Measurements from ENCODE around the gene COL4A3. TPM values are rescaled to one million over a fixed set of nuclear protein-coding genes. Genes with fewer than 3 reads are reported as not detected.
"Not testable (repeated sequence)": the region's sequence is repeated elsewhere in the genome, so short reads cannot be mapped to it uniquely, and the experiment has no call there.

The COL4A3 gene
- total RNA-seq, 2 experiments from 2014 or later = not detected

- intact Hi-C loops (cut with micrococcal nuclease) = no loop called here
- DNase-seq = peak; percentile 62
- Mint-ChIP-seq H3K36me3 (ENCODE audit: low read depth) (no peaks in the 10 kb centered on the region), H3K27ac (no peak overlapping the region), H3K27me3 (ENCODE audit: low read depth) (peaks cover 56% of the 10 kb centered on the region), H3K9me3 (no peaks in the 10 kb centered on the region), H3K4me3 (peak overlapping the region; percentile 56), H3K4me1 (ENCODE audit: low read depth) (peaks cover 4% of the 10 kb centered on the region)
- CTCF ChIA-PET = no interaction called here
Measured at GRCh38 chr2:227164763-227165291, 403 bp downstream of the COL4A3 start.

- CTCF ChIA-PET = interaction anchor here (0.7 kb wide), 1 partner anchor 350 kb away, joined by 3 read pairs; no protein-coding TSS in a partner anchor
- H3K4me1 Mint-ChIP-seq (ENCODE audit: low read depth); H3K9me3 Mint-ChIP-seq; intact Hi-C loops (cut with micrococcal nuclease); H3K27me3 Mint-ChIP-seq (ENCODE audit: low read depth); DNase-seq; H3K36me3 Mint-ChIP-seq (ENCODE audit: low read depth); H3K27ac Mint-ChIP-seq; H3K4me3 Mint-ChIP-seq: not testable (repeated sequence)
Measured at GRCh38 chr2:227171779-227172178, 7.4 kb downstream of the COL4A3 start.

GRCh38 chr2:227177592-227178336, 13.3 kb downstream of the COL4A3 start:
- no peak for DNase-seq
- Mint-ChIP-seq H3K4me3 (no peak overlapping the region), H3K9me3 (no peaks in the 10 kb centered on the region), H3K27me3 (ENCODE audit: low read depth) (no peaks in the 10 kb centered on the region), H3K36me3 (ENCODE audit: low read depth) (no peaks in the 10 kb centered on the region), H3K27ac (no peak overlapping the region), H3K4me1 (ENCODE audit: low read depth) (no peaks in the 10 kb centered on the region)
- CTCF ChIA-PET = interaction anchor here (0.6 to 0.7 kb wide), 2 partner anchors 27 to 102 kb away, joined by 3 read pairs; no protein-coding TSS in a partner anchor
- intact Hi-C loops (cut with micrococcal nuclease) = no loop called here

GRCh38 chr2:227179988-227180685, 15.7 kb downstream of the COL4A3 start:
- DNase-seq = no peak
- Mint-ChIP-seq H3K9me3 (no peaks in the 10 kb centered on the region), H3K4me3 (no peak overlapping the region), H3K36me3 (ENCODE audit: low read depth) (no peaks in the 10 kb centered on the region), H3K27ac (no peak overlapping the region), H3K4me1 (ENCODE audit: low read depth) (no peaks in the 10 kb centered on the region), H3K27me3 (ENCODE audit: low read depth) (no peaks in the 10 kb centered on the region)
- intact Hi-C loops (cut with micrococcal nuclease) = no loop called here
- CTCF ChIA-PET = no interaction called here

- Mint-ChIP-seq H3K36me3 (ENCODE audit: low read depth) (no peaks in the 10 kb centered on the region), H3K4me1 (ENCODE audit: low read depth) (no peaks in the 10 kb centered on the region), H3K27ac (no peak overlapping the region), H3K4me3 (no peak overlapping the region), H3K9me3 (no peaks in the 10 kb centered on the region), H3K27me3 (ENCODE audit: low read depth) (peaks cover under 1% of the 10 kb centered on the region)
- no peak for DNase-seq
- CTCF ChIA-PET = no interaction called here
- intact Hi-C loops (cut with micrococcal nuclease) = no loop called here
Measured at GRCh38 chr2:227180770-227181169, 16.3 kb downstream of the COL4A3 start.

- Mint-ChIP-seq H3K27me3 (ENCODE audit: low read depth) (peaks cover 2% of the 10 kb centered on the region), H3K9me3 (no peaks in the 10 kb centered on the region), H3K4me1 (ENCODE audit: low read depth) (no peaks in the 10 kb centered on the region), H3K36me3 (ENCODE audit: low read depth) (no peaks in the 10 kb centered on the region), H3K4me3 (no peak overlapping the region), H3K27ac (no peak overlapping the region)
- CTCF ChIA-PET = interaction anchor here (0.7 to 0.8 kb wide), 2 partner anchors 9 to 99 kb away, joined by 3 to 4 read pairs; no protein-coding TSS in a partner anchor
- no peak for DNase-seq
- intact Hi-C loops (cut with micrococcal nuclease) = no loop called here
Measured at GRCh38 chr2:227182765-227183164, 18.3 kb downstream of the COL4A3 start.

GRCh38 chr2:227183657-227184367, 19.4 kb downstream of the COL4A3 start:
- intact Hi-C loops (cut with micrococcal nuclease) = no loop called here
- H3K27me3 Mint-ChIP-seq (ENCODE audit: low read depth) = peaks cover 4% of the 10 kb centered on the region
- H3K9me3 Mint-ChIP-seq = no peaks in the 10 kb centered on the region
- H3K27ac Mint-ChIP-seq = no peak overlapping the region
- no peaks in the 10 kb centered on the region for H3K4me1 Mint-ChIP-seq (ENCODE audit: low read depth)
- no peaks in the 10 kb centered on the region for H3K36me3 Mint-ChIP-seq (ENCODE audit: low read depth)
- CTCF ChIA-PET = no interaction called here
- H3K4me3 Mint-ChIP-seq = no peak overlapping the region
- no peak for DNase-seq

- Mint-ChIP-seq H3K27ac (no peak overlapping the region), H3K36me3 (ENCODE audit: low read depth) (no peaks in the 10 kb centered on the region)
- intact Hi-C loops (cut with micrococcal nuclease) = no loop called here
Measured at GRCh38 chr2:227185615-227186232, 21.3 kb downstream of the COL4A3 start.

GRCh38 chr2:227186751-227187150, 22.3 kb downstream of the COL4A3 start:
- Mint-ChIP-seq H3K27me3 (ENCODE audit: low read depth) (peaks cover 16% of the 10 kb centered on the region), H3K27ac (no peak overlapping the region), H3K36me3 (ENCODE audit: low read depth) (no peaks in the 10 kb centered on the region), H3K9me3 (no peaks in the 10 kb centered on the region), H3K4me1 (ENCODE audit: low read depth) (no peaks in the 10 kb centered on the region), H3K4me3 (no peak overlapping the region)
- DNase-seq = no peak
- intact Hi-C loops (cut with micrococcal nuclease) = no loop called here
- CTCF ChIA-PET = no interaction called here

More at GRCh38 chr2:227185615-227186232, 21.3 kb downstream of the COL4A3 start:
- Mint-ChIP-seq H3K4me3 (no peak overlapping the region), H3K27me3 (ENCODE audit: low read depth) (peaks cover 12% of the 10 kb centered on the region), H3K9me3 (no peaks in the 10 kb centered on the region), H3K4me1 (ENCODE audit: low read depth) (no peaks in the 10 kb centered on the region)
- CTCF ChIA-PET = interaction anchor here (1.0 kb wide), 1 partner anchor 19 kb away, joined by 3 read pairs; no protein-coding TSS in a partner anchor
- no peak for DNase-seq

GRCh38 chr2:227188292-227188691, 23.9 kb downstream of the COL4A3 start:
- H3K4me3 Mint-ChIP-seq = no peak overlapping the region
- no peaks in the 10 kb centered on the region for H3K4me1 Mint-ChIP-seq (ENCODE audit: low read depth)
- H3K9me3 Mint-ChIP-seq = no peaks in the 10 kb centered on the region
- H3K27ac Mint-ChIP-seq = no peak overlapping the region
- H3K27me3 Mint-ChIP-seq (ENCODE audit: low read depth) = peaks cover 19% of the 10 kb centered on the region
- intact Hi-C loops (cut with micrococcal nuclease) = no loop called here
- DNase-seq = no peak
- CTCF ChIA-PET = interaction anchor here (0.7 to 1.2 kb wide), 2 partner anchors 50 to 63 kb away, joined by 3 to 4 read pairs; no protein-coding TSS in a partner anchor
- no peaks in the 10 kb centered on the region for H3K36me3 Mint-ChIP-seq (ENCODE audit: low read depth)

- DNase-seq = no peak
- Mint-ChIP-seq H3K27me3 (ENCODE audit: low read depth) (peaks cover 16% of the 10 kb centered on the region), H3K27ac (no peak overlapping the region), H3K4me1 (ENCODE audit: low read depth) (no peaks in the 10 kb centered on the region), H3K36me3 (ENCODE audit: low read depth) (no peaks in the 10 kb centered on the region), H3K9me3 (no peaks in the 10 kb centered on the region), H3K4me3 (no peak overlapping the region)
- CTCF ChIA-PET = interaction anchor here (0.7 kb wide), 2 partner anchors 9 to 350 kb away, joined by 3 to 4 read pairs; no protein-coding TSS in a partner anchor
- intact Hi-C loops (cut with micrococcal nuclease) = no loop called here
Measured at GRCh38 chr2:227191367-227191766, 26.9 kb downstream of the COL4A3 start.

- Mint-ChIP-seq H3K4me3 (no peak overlapping the region), H3K27ac (no peak overlapping the region), H3K27me3 (ENCODE audit: low read depth) (peaks cover 16% of the 10 kb centered on the region), H3K9me3 (no peaks in the 10 kb centered on the region), H3K36me3 (ENCODE audit: low read depth) (no peaks in the 10 kb centered on the region), H3K4me1 (ENCODE audit: low read depth) (no peaks in the 10 kb centered on the region)
- CTCF ChIA-PET = no interaction called here
- intact Hi-C loops (cut with micrococcal nuclease) = no loop called here
- DNase-seq = no peak
Measured at GRCh38 chr2:227192491-227192890, 28.1 kb downstream of the COL4A3 start.

Data from activated naive CD4-positive, alpha-beta T cell treated with anti-CD3 and anti-CD28 coated beads for 36 hours (primary cell).